ENCODE results near the gene AMACR.

AMACR gene

DNA sequence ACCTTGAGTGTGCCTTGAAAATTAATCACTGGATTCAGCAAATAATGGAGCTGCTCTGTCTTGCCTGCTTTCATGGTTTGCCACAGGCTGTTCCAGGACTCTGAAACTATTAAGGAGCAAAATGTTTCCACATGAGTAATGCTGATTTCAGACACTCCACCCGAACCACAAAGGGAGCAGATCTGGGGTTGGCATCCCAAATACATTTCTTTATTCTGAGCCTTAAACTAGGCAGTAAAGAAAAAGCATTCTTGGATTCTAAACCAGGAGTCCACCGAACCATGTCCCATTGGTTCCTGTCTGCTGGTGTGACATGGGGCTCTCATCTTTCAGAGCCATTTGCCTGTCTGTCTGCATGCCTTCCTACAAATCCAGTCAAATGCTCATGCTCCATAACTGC lies 45.3 kb upstream of the AMACR start:
- in situ Hi-C loops (cut with MboI; ENCODE audit: low pct_unique_long_range_greater_than_20kb, low sequenced_read_pairs, unreplicated experiment): no loop called here
- no peak for DNase-seq (ENCODE audit: low spot score)
- no peak for TF ChIP-seq CTCF (IDR thresholded peaks at IDR 0.05; ENCODE audit: extremely low read depth, insufficient read depth, missing control alignments)

- no peak for TF ChIP-seq CTCF (IDR thresholded peaks at IDR 0.05; ENCODE audit: extremely low read depth, insufficient read depth, missing control alignments)
- in situ Hi-C loops (cut with MboI; ENCODE audit: low pct_unique_long_range_greater_than_20kb, low sequenced_read_pairs, unreplicated experiment): no loop called here
These were observed 43.6 kb upstream of the AMACR start for GRCh38 chr5:34051374-34051980.

DNA sequence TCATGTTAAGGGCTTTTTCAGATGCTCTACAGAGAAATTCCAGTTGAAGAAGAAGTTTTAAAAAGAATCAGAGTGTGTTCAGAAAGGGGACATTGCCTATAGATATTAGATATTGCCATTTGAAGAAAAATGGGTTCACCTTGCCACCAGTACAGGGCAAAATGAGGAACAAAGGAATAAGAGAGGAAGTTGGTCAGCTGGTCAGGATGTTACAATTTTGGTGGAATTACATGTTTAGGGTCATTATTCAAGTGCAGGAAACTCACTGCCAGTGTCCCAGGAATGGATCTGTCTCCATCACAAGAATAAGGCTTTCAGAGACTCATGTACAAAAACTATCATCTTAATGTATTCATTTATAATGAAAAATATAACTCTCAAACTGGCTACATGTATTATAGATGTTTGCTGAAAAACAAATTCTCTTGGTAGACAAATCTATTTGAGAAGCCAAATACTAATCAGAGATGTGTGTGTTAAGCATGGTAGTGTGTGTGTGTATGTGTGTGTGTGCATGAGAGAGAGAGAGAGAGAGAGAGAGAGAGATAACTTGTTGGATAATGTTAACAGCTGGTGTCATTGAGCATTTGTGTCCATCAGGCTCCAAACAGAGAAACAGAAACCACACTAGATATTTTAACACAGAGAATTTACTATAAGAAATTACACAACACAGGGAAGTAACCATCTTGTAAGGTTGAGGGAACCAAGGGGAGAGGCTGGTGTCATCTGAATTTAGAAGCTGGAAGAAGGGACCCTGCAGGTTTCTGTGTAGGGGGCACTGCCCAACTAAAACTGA lies 40.1 kb upstream of the AMACR start:
- no peak for DNase-seq (ENCODE audit: low spot score)
- in situ Hi-C loops (cut with MboI; ENCODE audit: low pct_unique_long_range_greater_than_20kb, low sequenced_read_pairs, unreplicated experiment): no loop called here
- no peak for TF ChIP-seq CTCF (IDR thresholded peaks at IDR 0.05; ENCODE audit: extremely low read depth, insufficient read depth, missing control alignments)

More at GRCh38 chr5:34051374-34051980, 43.6 kb upstream of the AMACR start:
- no peak for DNase-seq (ENCODE audit: low spot score)

DNA sequence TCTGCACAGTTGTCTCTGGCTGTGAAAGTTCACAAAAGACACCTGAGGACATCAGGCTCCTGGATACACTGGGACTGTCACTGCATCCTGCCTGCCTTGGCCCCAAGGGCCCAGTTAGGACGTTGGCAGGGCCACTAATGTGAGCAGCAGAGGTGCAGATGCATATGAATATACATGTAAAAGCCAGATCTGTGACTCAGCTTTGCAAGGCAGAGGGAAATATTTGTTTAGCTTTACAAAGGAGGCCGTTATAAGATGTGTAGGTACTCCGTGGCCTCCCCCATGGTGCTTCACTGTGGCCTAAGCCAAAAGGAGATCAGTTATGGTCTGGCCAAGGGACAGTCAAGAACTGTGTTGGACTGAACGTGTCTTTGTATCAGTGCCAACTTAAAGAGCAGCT lies 39.3 kb upstream of the AMACR start:
- in situ Hi-C loops (cut with MboI; ENCODE audit: low pct_unique_long_range_greater_than_20kb, low sequenced_read_pairs, unreplicated experiment): no loop called here
- no peak for DNase-seq (ENCODE audit: low spot score)
- no peak for TF ChIP-seq CTCF (IDR thresholded peaks at IDR 0.05; ENCODE audit: extremely low read depth, insufficient read depth, missing control alignments)

GRCh38 chr5:34045996-34046395 lies 38.1 kb upstream of the AMACR start:
- no peak for TF ChIP-seq CTCF (IDR thresholded peaks at IDR 0.05; ENCODE audit: extremely low read depth, insufficient read depth, missing control alignments)
- in situ Hi-C loops (cut with MboI; ENCODE audit: low pct_unique_long_range_greater_than_20kb, low sequenced_read_pairs, unreplicated experiment): no loop called here
- no peak for DNase-seq (ENCODE audit: low spot score)

- DNase-seq (ENCODE audit: low spot score): no peak
- in situ Hi-C loops (cut with MboI; ENCODE audit: low pct_unique_long_range_greater_than_20kb, low sequenced_read_pairs, unreplicated experiment): no loop called here
- no peak for TF ChIP-seq CTCF (IDR thresholded peaks at IDR 0.05; ENCODE audit: extremely low read depth, insufficient read depth, missing control alignments)
These were observed 37.2 kb upstream of the AMACR start for GRCh38 chr5:34045023-34045422.

Data from GM13977 (cell line).